ENCODE measurements around the gene PROK1.

PROK1 gene

DNA sequence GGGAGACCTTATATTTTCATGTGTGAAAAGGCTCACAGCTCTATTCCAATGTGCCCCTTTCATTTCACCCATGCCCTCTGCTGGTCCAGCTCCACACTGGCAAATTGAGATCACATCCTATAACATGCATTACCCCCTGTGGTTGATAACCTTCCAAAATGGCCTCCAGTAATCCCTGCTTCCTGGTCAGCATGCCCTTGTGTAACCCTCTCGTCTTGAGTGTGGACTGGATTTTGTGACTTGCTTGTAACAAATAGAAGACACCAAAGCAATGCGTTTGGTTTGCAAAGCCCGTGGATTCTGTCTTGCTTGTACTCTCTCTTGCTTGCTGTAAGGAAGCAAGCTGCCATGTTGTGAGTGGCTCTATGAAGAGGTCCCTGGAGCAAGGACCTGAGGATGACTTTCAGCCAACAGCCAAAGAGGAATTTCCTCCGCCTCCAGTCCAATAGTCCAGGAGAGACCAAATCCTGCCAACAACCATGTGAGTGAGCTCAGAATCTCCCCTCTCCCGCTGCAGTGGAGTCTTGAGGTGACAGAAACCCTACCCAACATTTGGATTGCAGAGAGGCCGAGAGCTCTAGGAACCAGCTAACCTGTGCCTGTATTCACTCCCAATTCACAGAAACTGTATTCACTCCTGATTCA, 50.7 kb downstream of the PROK1 start:
- DNase-seq, result no peak
- in situ Hi-C loops (cut with MboI; ENCODE audit: low pct_unique_long_range_greater_than_20kb, low sequenced_read_pairs), result no loop called here

DNA sequence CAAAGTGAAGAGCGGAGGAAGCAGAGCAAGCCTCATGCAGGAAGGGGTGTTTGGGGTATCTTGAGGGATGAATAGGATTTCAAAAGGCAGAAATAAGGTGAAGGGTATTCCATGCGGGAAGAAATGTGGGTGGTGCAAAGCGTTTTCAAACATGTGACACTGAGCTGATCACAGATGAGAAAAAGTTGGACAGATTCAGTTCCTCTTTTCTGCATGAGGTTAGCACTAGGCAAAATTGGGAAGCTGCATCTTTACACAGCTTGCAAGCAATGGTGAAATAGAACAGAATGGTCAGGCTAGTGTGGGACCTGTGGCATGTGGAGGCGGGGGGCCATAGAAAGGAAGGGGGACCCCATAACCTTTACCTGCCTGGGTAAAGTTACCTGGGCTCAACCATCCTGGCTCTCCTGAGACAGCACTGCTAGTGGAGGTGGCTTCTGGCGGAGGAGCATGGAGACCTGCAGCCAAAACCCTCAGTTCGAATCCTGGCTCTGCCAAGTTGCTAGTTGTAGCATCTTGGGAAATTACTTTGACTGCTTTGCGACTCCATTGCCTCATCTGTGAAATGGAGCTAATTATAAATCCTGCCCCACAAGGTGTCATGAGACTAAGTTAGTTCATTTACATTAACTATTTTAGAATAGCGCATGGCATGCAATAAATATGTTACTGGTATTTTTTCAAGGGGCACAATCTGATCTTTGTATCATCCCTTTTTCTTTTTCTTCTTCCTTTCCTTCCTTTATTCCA, 51.6 kb downstream of the PROK1 start:
- peak; percentile 43 for DNase-seq
- in situ Hi-C loops (cut with MboI; ENCODE audit: low pct_unique_long_range_greater_than_20kb, low sequenced_read_pairs), result no loop called here

DNA sequence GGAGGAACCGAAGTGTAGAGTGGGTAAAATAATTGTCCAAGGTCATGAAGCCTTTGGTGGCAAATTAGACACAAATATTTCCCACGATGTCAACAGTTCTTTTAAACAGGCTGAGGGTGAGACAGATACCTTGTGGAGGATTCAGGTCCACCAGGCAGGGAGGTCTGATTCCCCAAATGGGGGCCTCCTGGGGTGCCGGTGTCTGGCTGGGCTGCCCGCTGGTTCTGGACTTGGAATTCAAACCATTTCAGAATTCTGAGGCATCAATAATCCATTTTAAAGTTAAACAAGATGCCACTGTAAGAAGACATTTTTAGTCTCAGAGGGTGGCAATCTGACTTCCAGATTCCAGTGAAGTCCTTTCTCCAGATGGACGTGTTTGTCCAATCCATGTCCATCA, 52.5 kb downstream of the PROK1 start:
- in situ Hi-C loops (cut with MboI; ENCODE audit: low pct_unique_long_range_greater_than_20kb, low sequenced_read_pairs), result no loop called here
- no peak for DNase-seq

DNA sequence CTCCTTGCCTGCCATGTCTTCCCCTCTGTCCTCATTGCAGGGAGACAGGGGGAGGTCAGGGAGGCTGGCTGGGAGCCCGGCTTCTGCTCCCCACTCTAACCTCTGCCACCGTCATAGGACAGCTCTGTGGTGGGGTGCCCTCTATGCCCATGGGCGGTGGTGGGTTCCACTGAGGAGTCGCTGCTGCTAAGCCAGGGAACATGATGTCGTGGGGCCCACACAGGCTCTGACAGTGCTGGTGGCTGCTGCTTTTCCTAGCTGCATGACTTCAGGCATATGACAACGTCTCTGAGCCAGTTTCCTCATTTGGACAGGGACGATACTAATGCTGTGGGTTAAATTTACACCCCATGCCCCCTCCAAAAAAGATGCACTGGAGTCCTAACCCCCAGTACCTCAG, 53.3 kb downstream of the PROK1 start:
- DNase-seq, result no peak
- in situ Hi-C loops (cut with MboI; ENCODE audit: low pct_unique_long_range_greater_than_20kb, low sequenced_read_pairs), result no loop called here

DNA sequence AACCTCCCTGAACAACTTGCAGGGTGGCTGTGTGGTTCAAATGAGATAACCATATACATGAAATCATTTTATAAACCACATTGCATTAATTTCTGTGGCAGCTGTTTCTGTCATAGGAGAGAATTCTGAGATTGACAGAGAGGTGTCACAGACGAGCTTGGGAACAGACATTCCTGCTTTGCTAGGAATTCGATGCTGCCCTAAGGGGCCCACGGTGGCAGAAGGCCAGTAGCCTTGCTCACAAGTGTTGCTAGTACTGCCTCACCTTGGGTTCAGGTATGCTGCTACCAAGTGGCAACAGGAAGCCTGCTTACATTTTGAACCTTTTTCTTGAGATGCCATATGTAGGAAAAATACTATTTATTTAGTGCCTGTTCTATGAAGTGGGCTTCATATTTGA, 54.6 kb downstream of the PROK1 start:
- in situ Hi-C loops (cut with MboI; ENCODE audit: low pct_unique_long_range_greater_than_20kb, low sequenced_read_pairs), result no loop called here
- DNase-seq, result no peak

DNA sequence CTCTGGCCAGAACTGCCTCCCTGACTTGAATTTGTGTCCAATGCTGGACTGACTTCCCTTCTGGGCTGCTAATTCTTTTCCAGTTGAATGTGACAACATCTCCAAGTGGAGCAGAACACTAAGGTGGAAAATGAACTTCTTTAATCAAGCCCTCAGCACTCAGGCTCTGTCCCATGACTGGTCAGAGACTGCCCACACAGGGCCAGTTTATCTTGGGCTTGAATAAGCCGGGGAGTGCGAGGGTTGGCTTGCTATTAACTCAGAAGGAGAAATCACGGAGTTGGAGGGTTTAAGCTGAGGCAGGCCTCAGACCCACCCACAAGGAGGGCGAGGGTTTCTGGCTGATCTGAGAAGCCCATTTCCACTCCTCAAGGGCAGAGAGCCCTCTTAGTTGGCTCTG, 55.6 kb downstream of the PROK1 start:
- in situ Hi-C loops (cut with MboI; ENCODE audit: low pct_unique_long_range_greater_than_20kb, low sequenced_read_pairs), result no loop called here
- no peak for DNase-seq

All from KBM-7 (cell line).